GM23248 (cell line): ENCODE results near the gene ANKS3. TPM values are rescaled to one million over a fixed set of nuclear protein-coding genes. Genes with fewer than 3 reads are reported as not detected.

Source experiments
- DNase-seq: peaks from one replicate; pipeline ENCODE4 v3.0.0-alpha.2; 2015
- H2AFZ ChIP-seq: fragments of 200-600 bp; sonication (generic); 2 replicates; pipeline ENCODE4 v1.6.1; 2016; ENCODE audit warnings: antibody characterized with exemption
- H3F3A ChIP-seq: fragments of 200-600 bp; sonication (generic); 2 replicates; pipeline ENCODE4 v1.6.1; 2016; ENCODE audit warnings: mild to moderate bottlenecking, antibody characterized with exemption, mixed run types; ENCODE audit not compliant: insufficient read depth
- H3K27ac ChIP-seq: fragments of 200-600 bp; sonication (generic); 2 replicates; pipeline ENCODE4 v1.5.1; 2016; ENCODE audit warnings: mild to moderate bottlenecking
- H3K27me3 ChIP-seq: fragments of 200-600 bp; sonication (generic); replicated peaks from 2 replicates; pipeline ENCODE4 v1.6.1; 2016; ENCODE audit warnings: mild to moderate bottlenecking; ENCODE audit not compliant: insufficient read depth
- H3K36me3 ChIP-seq: fragments of 200-600 bp; sonication (generic); 2 replicates; pipeline ENCODE4 v1.6.1; 2016; ENCODE audit warnings: low read depth, mild to moderate bottlenecking
- H3K4me1 ChIP-seq: fragments of 200-600 bp; sonication (generic); 2 replicates; pipeline ENCODE4 v1.6.1; 2016; ENCODE audit warnings: mild to moderate bottlenecking; ENCODE audit not compliant: insufficient read depth
- H3K4me2 ChIP-seq: fragments of 200-600 bp; sonication (generic); one replicate; pipeline ENCODE4 v1.6.1; 2016; ENCODE audit warnings: mild to moderate bottlenecking; ENCODE audit not compliant: unreplicated experiment
- H3K4me3 ChIP-seq: fragments of 200-600 bp; sonication (generic); 2 replicates; pipeline ENCODE4 v1.5.1; 2016; ENCODE audit warnings: mild to moderate bottlenecking
- H3K79me2 ChIP-seq: fragments of 200-600 bp; sonication (generic); 2 replicates; pipeline ENCODE4 v1.6.1; 2016; ENCODE audit warnings: mild to moderate bottlenecking; ENCODE audit not compliant: insufficient read depth
- H3K9ac ChIP-seq: fragments of 200-600 bp; sonication (generic); 2 replicates; pipeline ENCODE4 v1.6.1; 2016; ENCODE audit warnings: mild to moderate bottlenecking
- H3K9me2 ChIP-seq: fragments of 200-600 bp; sonication (generic); 2 replicates; pipeline ENCODE4 v1.6.1; 2016; ENCODE audit warnings: mixed run types, mild to moderate bottlenecking, moderate library complexity; ENCODE audit not compliant: insufficient read depth
- H3K9me3 ChIP-seq: fragments of 200-600 bp; sonication (generic); one replicate; pipeline ENCODE4 v1.6.1; 2017; ENCODE audit warnings: low read depth
- H4K20me1 ChIP-seq: fragments of 200-600 bp; sonication (generic); 2 replicates; pipeline ENCODE4 v1.6.0; 2016; ENCODE audit not compliant: insufficient read depth
- EZH2 ChIP-seq: fragments of 200-600 bp; sonication (generic); IDR thresholded peaks from 2 replicates; pipeline ENCODE4 v1.6.1; 2018; ENCODE audit warnings: antibody characterized with exemption, mild to moderate bottlenecking; ENCODE audit not compliant: insufficient read depth, poor library complexity, severe bottlenecking
- EZH2phosphoT487 ChIP-seq: fragments of 200-600 bp; sonication (generic); IDR thresholded peaks from 2 replicates; pipeline ENCODE4 v1.6.1; 2018; ENCODE audit warnings: antibody characterized with exemption, moderate library complexity, mild to moderate bottlenecking, low read depth; ENCODE audit not compliant: insufficient read depth
- WGBS, 2 experiments: methylation state at CpG; one replicate each; pipeline ENCODE4 v1.1.6; 2015 to 2017; ENCODE audit warnings: low lambda C conversion rate in 2 of 2, low coverage in 1 of 2; ENCODE audit errors: missing lambda C conversion rate in 2 of 2; 5-methylcytosine and 5-hydroxymethylcytosine counted together
- in situ Hi-C: fragments of 300-500 bp; cut with MboI; formaldehyde crosslinking; loops from 2 replicates; pipeline ENCODE4 v1.15.0; 2020
- polyA plus RNA-seq: library from polyadenylated mRNA; unstranded; fragments of >200 nt; fragmentation: Nextera tagmentation; extraction: Ambion mirVana; gene quantifications from 2 replicates; pipeline ENCODE4 v1.2.1, GENCODE V29; 2016
- total RNA-seq: library from RNA; depleted of rRNA; stranded (reverse); fragments of >200 nt; shearing (Covaris generic); gene quantifications from 2 replicates; pipeline ENCODE4 v1.2.3, GENCODE V29; 2014

ANKS3 gene
- total and polyA plus RNA-seq, 2 experiments from 2014 or later, result 12.8 to 20.0 TPM

GRCh38 chr16:4677390-4677789, 56.7 kb downstream of the ANKS3 start:
- H3K9me2 ChIP-seq, result no peaks in the 10 kb centered on the region
- H3K4me3 ChIP-seq, result no peak overlapping the region
- H3K27ac ChIP-seq, result no peak overlapping the region
- no peak overlapping the region for H3K4me2 ChIP-seq
- in situ Hi-C loops, result no loop called here
- no peak overlapping the region for H2AFZ ChIP-seq
- no peaks in the 10 kb centered on the region for H3K9me3 ChIP-seq
- H3K4me1 ChIP-seq, result no peaks in the 10 kb centered on the region
- H3F3A ChIP-seq, result no peaks in the 10 kb centered on the region
- 90 to 94% methylated on average over 13 to 17 of the region's 17 CpGs for WGBS, 2 experiments
- no peaks in the 10 kb centered on the region for H3K79me2 ChIP-seq
- no peaks in the 10 kb centered on the region for H4K20me1 ChIP-seq
- TF ChIP-seq EZH2 (no peak), EZH2phosphoT487 (no peak)
- H3K27me3 ChIP-seq, result no peaks in the 10 kb centered on the region
- H3K9ac ChIP-seq, result no peak overlapping the region
- no peak for DNase-seq
- peaks cover 4% of the 10 kb centered on the region; the same call in 1 of the 2 replicates for H3K36me3 ChIP-seq

- Histone ChIP-seq H3K9me2 (no peaks in the 10 kb centered on the region), H3K36me3 (peaks cover 4% of the 10 kb centered on the region; the same call in 1 of the 2 replicates), H3K79me2 (no peaks in the 10 kb centered on the region), H4K20me1 (no peaks in the 10 kb centered on the region), H3K9ac (no peak overlapping the region), H3K4me2 (no peak overlapping the region), H3K4me3 (no peak overlapping the region), H3K9me3 (no peaks in the 10 kb centered on the region), H3K4me1 (no peaks in the 10 kb centered on the region), H3F3A (no peaks in the 10 kb centered on the region), H3K27ac (no peak overlapping the region), H3K27me3 (no peaks in the 10 kb centered on the region), H2AFZ (no peak overlapping the region)
- no peak for DNase-seq
- WGBS, 2 experiments, result 60 to 65% methylated on average over 11 of the region's 11 CpGs
- in situ Hi-C loops, result no loop called here
- TF ChIP-seq EZH2phosphoT487 (no peak), EZH2 (no peak)
Observed at GRCh38 chr16:4676831-4677230, 57.2 kb downstream of the ANKS3 start.

GRCh38 chr16:4675864-4676786, 57.9 kb downstream of the ANKS3 start:
- in situ Hi-C loops, result no loop called here
- Histone ChIP-seq H3K79me2 (no peaks in the 10 kb centered on the region), H3K9ac (no peak overlapping the region), H3F3A (no peaks in the 10 kb centered on the region), H3K9me3 (no peaks in the 10 kb centered on the region), H3K36me3 (peaks cover 4% of the 10 kb centered on the region; the same call in 1 of the 2 replicates), H3K4me3 (no peak overlapping the region), H3K9me2 (no peaks in the 10 kb centered on the region), H3K27ac (no peak overlapping the region), H2AFZ (no peak overlapping the region), H4K20me1 (no peaks in the 10 kb centered on the region), H3K27me3 (no peaks in the 10 kb centered on the region), H3K4me1 (no peaks in the 10 kb centered on the region), H3K4me2 (no peak overlapping the region)
- no peak for TF ChIP-seq EZH2phosphoT487
- no peak for TF ChIP-seq EZH2
- DNase-seq, result no peak
- WGBS, 2 experiments, result 84 to 86% methylated on average over 23 of the region's 23 CpGs

GRCh38 chr16:4674926-4675530, 59.0 kb downstream of the ANKS3 start:
- H3K27ac ChIP-seq, result no peak overlapping the region
- no peak for DNase-seq
- H3K9me3 ChIP-seq, result no peaks in the 10 kb centered on the region
- no peaks in the 10 kb centered on the region for H3K4me1 ChIP-seq
- no peaks in the 10 kb centered on the region for H3K79me2 ChIP-seq
- no peaks in the 10 kb centered on the region for H4K20me1 ChIP-seq
- no peaks in the 10 kb centered on the region for H3K27me3 ChIP-seq
- no peak overlapping the region for H3K9ac ChIP-seq
- H2AFZ ChIP-seq, result no peak overlapping the region
- H3K4me3 ChIP-seq, result no peak overlapping the region
- H3K36me3 ChIP-seq, result peaks cover 7% of the 10 kb centered on the region; the same call in 1 of the 2 replicates
- 89 to 91% methylated on average over 9 of the region's 9 CpGs for WGBS, 2 experiments
- TF ChIP-seq EZH2phosphoT487, result no peak
- no peak overlapping the region for H3K4me2 ChIP-seq
- no peaks in the 10 kb centered on the region for H3F3A ChIP-seq
- H3K9me2 ChIP-seq, result no peaks in the 10 kb centered on the region
- in situ Hi-C loops, result no loop called here
